Mammary epithelial cell (primary cell): ENCODE measurements around the gene INHBB.

Experiments used
- CTCF ChIP-seq, 2 donors: IDR thresholded peaks in 1 of 2; conservative IDR thresholded peaks in 1 of 2; 2 replicates each; pipeline ENCODE4 v1.5.1; 2011 to 2012; ENCODE audit warnings: inconsistent platforms in 2 of 2, low read length in 2 of 2, mild to moderate bottlenecking in 2 of 2, control low read depth in 1 of 2, low read depth in 1 of 2; ENCODE audit not compliant: insufficient read depth in 1 of 2; ENCODE audit errors: extremely low read depth in 1 of 2
- EZH2 ChIP-seq: IDR thresholded peaks from 2 replicates; pipeline ENCODE4 v1.6.1; 2012; ENCODE audit warnings: low read length, inconsistent platforms, borderline replicate concordance

GRCh38 chr2:120383191-120383590 lies 37.3 kb downstream of the INHBB start:
- TF ChIP-seq CTCF (conservative IDR thresholded peaks at IDR 0.05 in 1 of 2, IDR thresholded peaks at IDR 0.05 in 1 of 2; ENCODE audit: extremely low read depth in 1 of 2, insufficient read depth in 1 of 2, low read depth in 1 of 2, low read length in 2 of 2) (no peak), EZH2 (no peak)
